Measurements from ENCODE around the gene MYO19. TPM values are rescaled to one million over a fixed set of nuclear protein-coding genes. Genes with fewer than 3 reads are reported as not detected.

MYO19 gene
- total RNA-seq, 1 donor from 2014 or later, result 36.8 TPM

DNA sequence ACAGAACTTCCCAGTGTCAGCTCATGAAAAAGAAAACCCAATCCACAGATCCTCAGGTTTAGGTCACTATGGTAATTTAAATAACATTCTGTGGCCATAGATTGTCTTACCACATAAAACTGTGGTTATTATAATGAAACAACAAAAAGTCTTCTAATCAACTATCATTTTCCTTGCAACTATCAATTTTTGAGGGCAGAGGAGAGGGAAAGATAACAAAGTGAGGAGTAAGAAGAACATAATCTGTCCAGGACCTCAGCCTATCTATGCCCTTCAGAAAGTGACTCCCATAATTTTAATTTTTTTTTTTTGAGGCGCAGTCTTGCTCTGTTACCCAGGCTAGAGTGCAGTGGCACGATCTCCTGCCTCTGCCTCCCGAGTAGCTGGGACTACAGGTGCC is 6.0 kb upstream of the MYO19 start:
- Histone ChIP-seq H3K4me3 (no peak overlapping the region), H3K36me3 (peaks cover 25% of the 10 kb centered on the region), H3K27me3 (no peaks in the 10 kb centered on the region), H3K4me1 (peaks cover 9% of the 10 kb centered on the region), H3K27ac (no peak overlapping the region), H3K9me3 (no peaks in the 10 kb centered on the region)
- no peak for DNase-seq
- no peak for ATAC-seq
- intact Hi-C loops (cut with DNase I), result no loop called here
- TF ChIP-seq CTCF (IDR thresholded peaks at IDR 0.05), result no peak

DNA sequence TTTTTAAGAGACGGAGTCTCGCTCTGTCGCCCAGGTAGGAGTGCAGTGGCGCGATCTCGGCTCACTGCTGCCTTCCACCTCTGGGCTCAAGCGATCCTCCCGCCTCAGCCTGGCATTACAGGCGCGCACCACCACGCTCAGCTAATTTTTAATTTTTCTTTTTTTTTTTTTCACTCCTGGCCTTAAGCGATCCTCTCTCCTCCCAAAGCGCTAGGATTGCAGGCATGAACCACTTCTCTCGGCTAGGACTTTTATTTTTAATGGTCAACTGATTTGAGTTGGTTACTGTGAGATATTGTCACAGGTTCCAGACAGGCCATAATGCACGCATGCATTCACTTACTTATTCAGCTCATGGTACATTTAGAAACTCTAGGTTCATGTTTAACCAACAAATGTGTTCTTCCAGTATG is 1.0 kb upstream of the MYO19 start:
- peaks cover 39% of the 10 kb centered on the region for H3K36me3 ChIP-seq
- H3K4me1 ChIP-seq, result peaks cover 4% of the 10 kb centered on the region
- no peak for TF ChIP-seq CTCF (IDR thresholded peaks at IDR 0.05)
- no peaks in the 10 kb centered on the region for H3K9me3 ChIP-seq
- H3K27me3 ChIP-seq, result no peaks in the 10 kb centered on the region
- H3K27ac ChIP-seq, result peak overlapping the region; percentile 99
- DNase-seq, result no peak
- intact Hi-C loops (cut with DNase I), result no loop called here
- no peak for ATAC-seq
- peak overlapping the region; percentile 97 for H3K4me3 ChIP-seq

GRCh38 chr17:36533935-36534839 is 481 bp downstream of the MYO19 start:
- Histone ChIP-seq H3K36me3 (peaks cover 36% of the 10 kb centered on the region), H3K27me3 (no peaks in the 10 kb centered on the region), H3K4me1 (peaks cover 4% of the 10 kb centered on the region), H3K4me3 (peak overlapping the region; percentile 97), H3K27ac (peak overlapping the region; percentile 99), H3K9me3 (no peaks in the 10 kb centered on the region)
- DNase-seq (peak; percentile 88), ATAC-seq (peak; percentile 62)
- TF ChIP-seq CTCF (IDR thresholded peaks at IDR 0.05), result peak; percentile 54
- intact Hi-C loops (cut with DNase I), result no loop called here

DNA sequence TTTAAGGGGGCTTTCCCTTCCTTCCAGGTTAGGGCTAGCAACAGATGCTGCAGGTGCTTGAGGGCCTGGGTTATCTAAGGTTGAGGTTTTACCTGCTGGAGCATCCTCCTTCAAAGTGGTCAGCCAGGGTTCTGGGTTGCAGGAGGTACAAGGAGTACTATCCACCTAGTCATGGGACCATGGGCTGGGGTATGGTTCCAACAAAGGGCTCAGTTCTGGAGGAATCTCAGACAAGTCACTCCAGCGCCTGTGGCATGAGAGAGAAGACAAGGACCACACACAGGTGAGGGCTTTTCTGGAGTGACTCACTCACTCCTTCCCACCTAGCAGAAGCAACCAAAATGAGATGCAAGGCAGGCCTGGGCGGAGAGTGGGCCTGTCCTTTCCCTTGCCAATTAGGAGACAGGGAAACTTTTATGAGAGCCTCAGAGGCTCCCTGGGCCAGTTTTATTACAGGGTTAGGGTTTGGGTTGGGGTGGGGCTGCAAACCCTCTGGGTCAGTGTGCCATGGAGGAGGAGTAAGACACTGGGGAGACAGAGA is 2.2 kb downstream of the MYO19 start:
- Histone ChIP-seq H3K9me3 (no peaks in the 10 kb centered on the region), H3K27ac (no peak overlapping the region), H3K4me3 (no peak overlapping the region), H3K36me3 (peaks cover 36% of the 10 kb centered on the region), H3K4me1 (peaks cover 4% of the 10 kb centered on the region), H3K27me3 (no peaks in the 10 kb centered on the region)
- no peak for TF ChIP-seq CTCF (IDR thresholded peaks at IDR 0.05)
- DNase-seq (no peak), ATAC-seq (no peak)
- intact Hi-C loops (cut with DNase I), result no loop called here

- no peak for TF ChIP-seq CTCF (IDR thresholded peaks at IDR 0.05)
- DNase-seq, result no peak
- ATAC-seq, result no peak
- no peak overlapping the region for H3K4me3 ChIP-seq
- intact Hi-C loops (cut with DNase I), result no loop called here
- H3K27ac ChIP-seq, result no peak overlapping the region
- H3K27me3 ChIP-seq, result no peaks in the 10 kb centered on the region
- peaks cover 54% of the 10 kb centered on the region for H3K36me3 ChIP-seq
- H3K4me1 ChIP-seq, result peaks cover 4% of the 10 kb centered on the region
- no peaks in the 10 kb centered on the region for H3K9me3 ChIP-seq
Observed at GRCh38 chr17:36529121-36529520, 5.5 kb downstream of the MYO19 start.

Measured in upper lobe of right lung (tissue), 1 donor.